ENCODE measurements around the gene ZNF526.
A peak's percentile ranks its signal among the peaks of the same experiment; 100 is the strongest.

Gene ZNF526

GRCh38 chr19:42270346-42271044, 50.4 kb downstream of the ZNF526 start (continued):
- TF ChIP-seq ZNF596 (tag by site-specific recombination; IDR thresholded peaks at IDR 0.05) (no peak), FEZF1 (tag by site-specific recombination; IDR thresholded peaks at IDR 0.05) (no peak), ZNF621 (tag by site-specific recombination; IDR thresholded peaks at IDR 0.05) (no peak), ZNF664 (tag by site-specific recombination; IDR thresholded peaks at IDR 0.05) (no peak), ZNF157 (tag by site-specific recombination; IDR thresholded peaks at IDR 0.05) (no peak), ZNF521 (tag by site-specific recombination; IDR thresholded peaks at IDR 0.05) (no peak), ZNF391 (tag by site-specific recombination; IDR thresholded peaks at IDR 0.05; ENCODE audit: borderline replicate concordance, low read depth) (no peak), ZNF529 (tag by site-specific recombination; IDR thresholded peaks at IDR 0.05; ENCODE audit: insufficient replicate concordance) (no peak), ZNF639 (tag by site-specific recombination; IDR thresholded peaks at IDR 0.05) (no peak), ZNF792 (tag by site-specific recombination; IDR thresholded peaks at IDR 0.05) (no peak), ZNF548 (tag by site-specific recombination; IDR thresholded peaks at IDR 0.05) (no peak), ZBTB48 (tag by site-specific recombination; IDR thresholded peaks at IDR 0.05) (no peak), ZNF311 (tag by site-specific recombination; IDR thresholded peaks at IDR 0.05; ENCODE audit: borderline replicate concordance) (no peak), ZNF658 (tag by site-specific recombination; IDR thresholded peaks at IDR 0.05) (no peak), SP3 (tag by site-specific recombination; IDR thresholded peaks at IDR 0.05) (peak; percentile 30), ZNF623 (tag by site-specific recombination; IDR thresholded peaks at IDR 0.05) (no peak), ZNF280D (tag by site-specific recombination; IDR thresholded peaks at IDR 0.05) (no peak), ZNF571 (tag by site-specific recombination; IDR thresholded peaks at IDR 0.05) (no peak), ZNF202 (tag by site-specific recombination; IDR thresholded peaks at IDR 0.05; ENCODE audit: borderline replicate concordance) (no peak)

- no peak for TF ChIP-seq ZBTB6 (tag by site-specific recombination; IDR thresholded peaks at IDR 0.05)
- Histone ChIP-seq H3K36me3 (ENCODE audit: control insufficient read depth in 2 of 2, insufficient read depth in 1 of 2, low read length in 2 of 2) (peaks cover 5 to 44% of the 10 kb centered on the region in 2 experiments), H3K27ac (ENCODE audit: extremely low read depth, low read depth, low read length) (peak overlapping the region; percentile 60; the same call in 1 of the 2 replicates), H3K4me1 (ENCODE audit: control insufficient read depth, insufficient read depth, low read length) (peaks cover 16% of the 10 kb centered on the region), H3K9me3 (ENCODE audit: control insufficient read depth, insufficient read depth, low read depth, low read length) (no peaks in the 10 kb centered on the region), H3K4me3 (ENCODE audit: low read depth, low read length) (no peak overlapping the region)
- CTCF ChIA-PET, result interaction anchor here (1.3 to 2.7 kb wide), 2 partner anchors 9 to 25 kb away, joined by 5 to 28 read pairs; no protein-coding TSS in a partner anchor
- POLR2A ChIA-PET, result interaction anchor here (2.7 kb wide), 1 partner anchor 28 kb away, joined by 18 read pairs; the partner anchor contains the start of gene GSK3A
Measured at GRCh38 chr19:42271045-42271419, 50.9 kb downstream of the ZNF526 start.

All from HEK293 (cell line).